Measurements from ENCODE around the gene PMPCA.

GRCh38 chr9:136465500-136466154, 55.2 kb downstream of the PMPCA start:
- TF ChIP-seq CTCF (IDR thresholded peaks at IDR 0.05) (no peak), POLR2A (IDR thresholded peaks at IDR 0.05) (no peak), POLR2AphosphoS5 (IDR thresholded peaks at IDR 0.05) (no peak), EP300 (IDR thresholded peaks at IDR 0.05) (no peak)
